NCI-H2107 treated with DMSO at 0.1 percent for 48 hours (cell line): ENCODE data around the gene OR9A2.
"Not testable (repeated sequence)": the region's sequence is repeated elsewhere in the genome, so short reads cannot be mapped to it uniquely, and the experiment has no call there.

Experiments used
- DNase-seq: peaks from one replicate; lab custom pipeline; 2025; ENCODE audit not compliant: unreplicated experiment; lab: John Stamatoyannopoulos, UW

Gene OR9A2

GRCh38 chr7:142978402-142978801, 48.5 kb downstream of the OR9A2 start:
- DNase-seq = not testable (repeated sequence)
